Amniotic stem cell (primary cell): Measurements from ENCODE around the gene INF2.

Source experiments
- DNase-seq: peaks from one replicate; lab custom pipeline; 2025; lab: John Stamatoyannopoulos, UW

INF2 gene

GRCh38 chr14:104703269-104703668 is 13.9 kb downstream of the INF2 start:
- DNase-seq, result no peak

DNA sequence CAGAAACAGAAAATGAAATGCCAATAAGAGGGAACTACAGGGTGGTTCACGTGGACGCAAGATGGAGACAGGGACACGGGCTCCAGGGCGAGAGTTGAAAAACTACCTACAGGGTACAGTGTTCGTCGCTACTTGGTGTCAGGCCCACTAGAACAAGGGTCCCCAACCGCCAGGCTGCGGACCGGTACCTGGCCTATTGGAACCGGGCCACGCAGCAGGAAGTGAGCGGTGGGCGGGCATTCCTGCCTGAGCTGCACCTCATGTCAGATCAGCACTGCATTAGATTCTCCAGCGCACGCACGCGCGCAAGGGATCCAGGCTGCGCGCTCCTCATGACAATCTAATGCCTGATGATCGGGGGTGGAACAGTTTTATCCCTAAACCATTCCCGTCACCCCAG is 14.8 kb downstream of the INF2 start:
- DNase-seq, result no peak

- no peak for DNase-seq
These were observed 16.1 kb downstream of the INF2 start for GRCh38 chr14:104705340-104706047.

DNA sequence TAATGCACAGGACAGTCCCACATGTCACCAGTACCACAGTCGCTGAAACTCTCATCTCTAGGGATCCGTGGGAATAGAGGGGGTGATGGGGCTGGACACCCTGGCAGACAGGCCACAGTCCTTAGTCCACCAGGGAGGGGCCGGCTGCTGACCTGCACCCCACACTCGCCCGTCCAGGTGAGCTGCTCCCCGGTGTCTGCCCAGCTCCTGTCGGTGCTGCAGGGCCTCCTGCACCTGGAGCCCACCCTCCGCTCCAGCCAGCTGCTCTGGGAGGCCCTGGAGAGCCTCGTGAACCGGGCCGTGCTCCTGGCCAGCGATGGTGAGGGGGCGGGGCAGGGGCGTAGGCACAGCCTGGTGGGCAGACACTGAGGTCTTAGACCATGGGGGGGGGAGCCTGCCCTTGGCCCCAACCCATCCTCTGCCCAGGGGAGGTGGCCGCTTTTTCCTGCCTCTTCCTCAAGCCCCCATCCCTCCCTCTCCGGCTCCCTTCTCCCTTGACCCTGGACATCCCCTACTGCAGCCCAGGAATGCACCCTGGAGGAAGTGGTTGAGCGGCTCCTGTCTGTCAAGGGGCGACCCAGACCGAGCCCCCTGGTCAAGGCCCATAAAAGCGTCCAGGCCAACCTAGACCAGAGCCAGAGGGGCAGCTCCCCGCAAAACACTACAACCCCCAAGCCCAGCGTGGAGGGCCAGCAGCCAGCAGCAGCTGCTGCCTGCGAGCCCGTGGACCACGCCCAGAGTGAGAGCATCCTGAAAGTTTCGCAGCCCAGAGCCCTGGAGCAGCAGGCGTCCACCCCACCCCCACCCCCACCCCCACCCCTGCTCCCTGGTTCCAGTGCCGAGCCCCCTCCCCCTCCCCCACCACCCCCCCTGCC is 17.6 kb downstream of the INF2 start:
- DNase-seq, result no peak

GRCh38 chr14:104707608-104708595 is 18.5 kb downstream of the INF2 start:
- DNase-seq, result no peak

GRCh38 chr14:104708606-104709268 is 19.3 kb downstream of the INF2 start:
- no peak for DNase-seq

- DNase-seq, result no peak
These were observed 20.1 kb downstream of the INF2 start for GRCh38 chr14:104709387-104710039.

DNA sequence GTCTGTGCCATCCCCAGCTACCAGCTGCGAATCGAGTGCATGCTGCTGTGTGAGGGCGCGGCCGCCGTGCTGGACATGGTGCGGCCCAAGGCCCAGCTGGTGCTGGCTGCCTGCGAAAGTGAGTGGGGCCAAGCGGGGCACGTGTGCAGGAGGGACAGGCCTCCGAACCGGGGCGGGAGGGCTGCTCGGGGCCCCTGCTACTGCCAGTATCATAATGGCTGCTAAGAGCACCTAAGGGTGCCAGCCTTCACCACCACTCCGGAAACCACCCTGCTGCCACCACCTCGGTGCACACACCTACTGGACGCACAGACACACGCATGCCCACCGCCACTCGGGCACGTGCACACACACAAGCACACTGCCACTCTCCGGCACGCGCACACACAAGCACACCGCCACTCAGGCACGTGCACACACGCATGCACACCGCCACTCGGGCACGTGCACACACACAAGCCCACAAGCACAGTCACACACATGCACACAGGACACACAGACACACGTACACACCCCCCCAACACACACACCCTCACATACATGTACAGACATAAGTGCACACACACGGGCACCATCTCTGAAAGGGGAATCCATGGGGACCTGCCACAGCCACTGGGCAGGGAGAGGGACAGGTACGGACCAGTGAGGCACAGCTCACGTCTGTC is 20.8 kb downstream of the INF2 start:
- no peak for DNase-seq

DNA sequence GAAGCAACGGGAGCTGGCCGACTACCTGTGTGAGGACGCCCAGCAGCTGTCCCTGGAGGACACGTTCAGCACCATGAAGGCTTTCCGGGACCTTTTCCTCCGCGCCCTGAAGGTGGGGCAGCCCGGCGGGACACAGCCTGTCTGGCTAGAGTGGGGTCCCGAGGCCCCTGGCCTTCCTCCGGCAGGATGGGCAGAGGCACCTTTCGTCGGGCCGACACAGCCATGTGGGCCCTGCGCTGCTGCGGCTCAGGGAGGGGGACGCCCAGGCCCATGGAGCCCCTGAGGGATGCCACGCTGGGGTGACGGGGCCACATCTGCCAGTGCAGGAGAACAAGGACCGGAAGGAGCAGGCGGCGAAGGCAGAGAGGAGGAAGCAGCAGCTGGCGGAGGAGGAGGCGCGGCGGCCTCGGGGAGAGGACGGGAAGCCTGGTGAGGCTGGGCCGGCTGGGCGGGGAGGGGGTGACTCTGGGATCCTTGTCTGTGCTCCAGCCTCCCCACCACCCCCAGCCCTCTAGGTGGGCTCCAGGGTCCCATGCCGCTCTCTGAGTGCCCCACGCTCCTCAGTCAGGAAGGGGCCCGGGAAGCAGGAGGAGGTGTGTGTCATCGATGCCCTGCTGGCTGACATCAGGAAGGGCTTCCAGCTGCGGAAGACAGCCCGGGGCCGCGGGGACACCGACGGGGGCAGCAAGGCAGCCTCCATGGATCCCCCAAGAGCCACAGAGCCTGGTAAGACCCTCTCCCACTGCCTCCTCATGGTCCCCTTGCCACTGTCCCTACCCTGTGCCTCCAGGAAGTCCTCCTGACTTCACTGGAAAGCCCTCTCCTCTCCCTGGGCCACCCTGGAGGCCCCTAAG is 23.7 kb downstream of the INF2 start:
- DNase-seq, result no peak

GRCh38 chr14:104714066-104714465 is 24.6 kb downstream of the INF2 start:
- no peak for DNase-seq

GRCh38 chr14:104714681-104715080 is 25.3 kb downstream of the INF2 start:
- DNase-seq, result no peak

DNA sequence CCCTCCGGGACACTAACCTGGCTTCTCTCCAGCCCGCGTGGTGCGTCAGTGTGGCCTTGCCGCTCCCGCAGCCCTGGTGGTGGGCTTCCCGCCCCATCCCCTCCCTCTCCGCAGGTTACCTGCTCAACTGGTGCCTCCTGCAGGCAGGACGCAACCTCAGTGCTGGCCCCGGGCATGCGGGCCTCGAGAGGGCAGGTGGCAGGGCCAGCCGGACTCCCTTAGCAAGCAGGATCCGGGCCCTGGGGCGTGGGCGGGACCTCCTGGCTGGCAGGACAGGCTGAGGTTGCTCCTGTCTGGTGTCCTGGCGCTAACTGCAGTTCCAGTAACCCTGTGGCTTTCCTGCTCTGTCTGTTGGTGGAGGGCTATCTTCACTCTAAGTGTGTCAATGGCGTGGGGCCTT is 26.0 kb downstream of the INF2 start:
- DNase-seq, result no peak

DNA sequence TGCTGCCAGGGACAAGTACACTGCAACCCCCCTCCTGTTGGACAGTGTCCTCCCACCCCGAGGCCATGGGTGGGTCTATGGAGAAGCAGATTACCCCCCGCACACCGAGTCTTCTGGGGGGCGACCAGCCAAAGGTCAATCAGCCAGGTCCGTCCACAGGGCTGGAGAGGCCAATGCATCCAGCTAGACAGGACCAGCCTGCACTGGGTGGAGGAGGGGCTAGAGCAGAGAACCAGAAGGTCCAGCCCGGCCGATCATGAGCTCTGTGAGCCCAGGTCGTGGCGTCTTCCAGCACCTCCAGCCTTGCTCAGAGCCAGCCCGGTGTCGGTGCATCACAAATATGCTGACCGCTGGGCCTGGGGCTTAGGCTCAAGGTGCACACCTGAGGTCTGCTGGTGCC is 26.5 kb downstream of the INF2 start:
- DNase-seq, result no peak

- no peak for DNase-seq
These were observed 27.7 kb downstream of the INF2 start for GRCh38 chr14:104717137-104717536.

DNA sequence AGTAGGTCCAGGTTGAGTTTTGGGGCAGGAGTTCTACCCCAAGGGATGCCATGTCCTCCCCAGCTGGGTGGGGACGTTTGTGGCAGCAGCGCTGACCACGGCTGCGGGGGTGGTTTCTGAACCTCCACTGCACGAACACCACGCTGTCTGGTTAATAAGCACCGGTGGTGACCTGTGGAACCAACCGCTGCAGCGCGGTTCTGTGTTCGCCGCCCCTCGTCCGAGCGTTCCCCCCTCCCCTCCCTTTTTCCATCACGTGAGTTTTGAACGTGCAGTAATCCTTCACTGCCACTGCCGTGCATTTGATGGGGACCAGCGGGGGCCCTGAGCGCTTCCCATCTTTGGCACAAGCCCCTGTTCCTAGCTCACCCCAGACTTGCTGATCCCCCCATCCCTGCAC is 28.2 kb downstream of the INF2 start:
- DNase-seq, result no peak

GRCh38 chr14:104718147-104718546 is 28.7 kb downstream of the INF2 start:
- DNase-seq, result no peak

GRCh38 chr14:104718871-104719270 is 29.5 kb downstream of the INF2 start:
- no peak for DNase-seq

GRCh38 chr14:104719343-104719742 is 29.9 kb downstream of the INF2 start:
- no peak for DNase-seq
